GM19455 (cell line): ENCODE measurements around the gene MRPL40.
"Not testable (repeated sequence)": the region's sequence is repeated elsewhere in the genome, so short reads cannot be mapped to it uniquely, and the experiment has no call there.

Source experiments
- ATAC-seq: cut with Tn5 transposase; IDR thresholded peaks from one replicate; pipeline ENCODE4 v1.9.1; 2021; ENCODE audit not compliant: unreplicated experiment

Gene MRPL40

DNA sequence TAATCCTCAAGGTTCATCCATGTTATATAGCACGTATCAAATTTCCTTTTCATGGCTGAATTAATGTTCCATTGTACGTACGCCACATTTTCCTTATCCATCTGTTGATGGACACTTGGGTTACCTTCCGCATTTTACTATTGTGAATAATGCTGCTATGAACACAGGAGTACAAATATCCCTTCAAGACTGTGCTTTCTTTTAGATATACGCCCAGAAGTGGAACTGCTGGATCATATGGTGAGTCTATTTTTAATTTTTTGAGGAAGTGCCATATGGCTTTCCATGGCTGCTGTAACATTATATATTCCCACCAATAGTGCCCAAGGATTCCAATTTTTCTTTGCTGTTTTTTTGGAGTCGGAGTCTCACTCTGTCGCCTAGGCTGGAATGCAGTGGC, 6.0 kb downstream of the MRPL40 start:
- ATAC-seq = no peak

GRCh38 chr22:19440411-19441195, 8.3 kb downstream of the MRPL40 start:
- no peak for ATAC-seq

GRCh38 chr22:19442166-19442565, 9.8 kb downstream of the MRPL40 start:
- ATAC-seq = no peak

- ATAC-seq = no peak
These were observed 11.3 kb downstream of the MRPL40 start for GRCh38 chr22:19443544-19444211.

GRCh38 chr22:19445279-19445982, 13.1 kb downstream of the MRPL40 start:
- ATAC-seq = not testable (repeated sequence)

- no peak for ATAC-seq
These were observed 14.4 kb downstream of the MRPL40 start for GRCh38 chr22:19446603-19447329.

DNA sequence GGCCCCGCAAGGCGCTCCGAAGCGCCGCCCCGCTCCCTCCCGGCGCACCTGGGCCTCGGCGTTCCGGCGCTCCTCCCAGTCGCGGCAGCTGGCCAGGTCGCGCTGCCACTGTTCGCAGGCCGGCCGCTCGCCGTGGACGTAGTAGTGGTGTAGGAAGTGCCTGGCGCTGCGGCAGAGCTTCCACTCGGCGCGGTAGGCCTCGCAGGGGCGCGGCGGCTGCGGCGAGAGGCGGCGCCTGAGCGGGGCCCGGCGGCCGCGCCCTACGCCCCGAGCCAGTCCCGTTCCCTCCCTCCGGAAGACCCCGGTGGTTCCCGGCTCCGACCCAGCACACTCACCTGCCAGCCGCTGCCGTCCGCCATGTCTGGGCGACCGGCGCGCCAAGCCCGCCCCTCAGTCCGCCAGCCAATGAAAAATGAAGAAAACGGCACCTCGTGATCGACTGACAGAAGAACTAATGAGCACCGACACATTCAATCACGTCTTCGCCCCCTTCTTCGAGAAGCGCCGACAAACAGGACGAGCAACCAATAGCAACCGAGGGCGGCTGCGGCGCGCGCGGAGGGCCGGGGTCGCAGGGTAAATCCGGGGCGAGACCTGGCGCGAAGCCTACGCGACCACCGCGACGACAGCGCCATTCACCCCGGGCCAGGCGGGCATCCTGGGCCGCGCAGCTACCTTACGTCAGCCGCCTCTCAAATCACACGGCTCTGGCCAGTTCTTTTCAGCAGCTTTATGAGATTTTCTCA, 15.2 kb downstream of the MRPL40 start, which contains the start of gene C22orf39:
Gene C22orf39, minus strand, starts transcription at position 382 of the 746 bp plus-strand sequence. Its CDS starts 23 bp downstream, at position 359.
- ATAC-seq = peak; percentile 73

- ATAC-seq = peak; percentile 33
These were observed 15.8 kb downstream of the MRPL40 start for GRCh38 chr22:19448076-19448607.

- ATAC-seq = no peak
These were observed 16.5 kb downstream of the MRPL40 start for GRCh38 chr22:19448739-19449421.

- ATAC-seq = no peak
These were observed 17.1 kb downstream of the MRPL40 start for GRCh38 chr22:19449422-19449767.

- no peak for ATAC-seq
These were observed 18.2 kb downstream of the MRPL40 start for GRCh38 chr22:19450363-19451175.

DNA sequence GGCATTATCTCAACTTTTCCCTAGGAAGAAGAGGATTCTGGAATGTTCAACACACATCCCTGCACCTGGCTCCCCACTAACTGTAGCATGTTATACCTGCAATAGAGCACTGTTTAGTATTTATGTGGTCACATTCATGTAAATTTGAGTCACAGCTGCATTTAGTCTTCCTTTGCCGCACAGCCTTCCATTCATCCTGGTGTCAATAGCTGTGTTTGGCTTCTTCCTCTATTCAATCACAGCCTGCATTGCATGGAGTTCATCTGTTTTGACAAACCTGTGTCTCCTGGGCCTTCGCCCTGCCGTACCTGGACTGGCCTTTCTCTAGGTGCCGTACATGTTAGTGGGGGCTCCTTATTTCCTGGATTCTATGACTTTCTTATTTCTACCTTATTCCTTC, 19.2 kb downstream of the MRPL40 start:
- no peak for ATAC-seq

GRCh38 chr22:19453718-19454117, 21.4 kb downstream of the MRPL40 start:
- ATAC-seq = no peak

DNA sequence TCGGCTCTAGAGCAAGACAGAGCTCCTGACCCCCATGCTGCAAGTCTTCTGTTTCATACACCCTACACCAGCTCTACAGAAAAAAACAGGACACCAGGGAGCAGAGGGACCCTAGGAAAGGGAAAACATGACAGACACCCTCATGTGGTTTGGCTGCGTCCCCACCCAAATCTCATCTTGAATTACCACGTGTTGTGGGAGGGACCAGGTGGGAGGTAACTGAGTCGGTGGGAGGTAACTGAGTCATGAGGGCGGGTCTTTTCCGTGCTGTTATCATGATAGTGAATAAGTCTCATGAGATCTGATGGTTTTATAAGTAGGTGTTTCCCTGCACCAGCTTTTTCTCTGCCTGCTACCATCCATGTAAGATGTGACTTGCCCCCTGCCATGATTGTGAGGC, 21.8 kb downstream of the MRPL40 start:
- ATAC-seq = no peak

DNA sequence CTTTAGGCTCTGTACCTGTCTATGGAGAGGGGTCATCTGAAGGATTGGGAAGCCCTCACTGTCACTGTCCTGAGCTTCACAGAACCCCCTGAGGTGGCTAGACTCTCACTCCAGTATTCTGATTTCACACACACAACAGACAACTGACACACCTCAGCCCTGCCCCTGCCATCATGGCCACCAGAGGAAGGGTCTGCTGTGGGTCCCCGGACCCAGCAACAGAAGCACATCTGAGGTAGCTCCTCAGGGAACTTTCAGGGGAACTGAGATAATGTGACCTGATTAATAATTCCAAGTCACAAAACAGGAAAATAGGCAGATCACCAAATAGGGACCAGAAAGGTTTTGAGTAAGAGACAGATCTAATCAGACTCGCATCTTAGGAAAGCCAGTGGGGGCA, 22.7 kb downstream of the MRPL40 start:
- ATAC-seq = no peak

GRCh38 chr22:19455585-19456370, 23.4 kb downstream of the MRPL40 start:
- no peak for ATAC-seq

- ATAC-seq = no peak
These were observed 24.2 kb downstream of the MRPL40 start for GRCh38 chr22:19456541-19456940.

DNA sequence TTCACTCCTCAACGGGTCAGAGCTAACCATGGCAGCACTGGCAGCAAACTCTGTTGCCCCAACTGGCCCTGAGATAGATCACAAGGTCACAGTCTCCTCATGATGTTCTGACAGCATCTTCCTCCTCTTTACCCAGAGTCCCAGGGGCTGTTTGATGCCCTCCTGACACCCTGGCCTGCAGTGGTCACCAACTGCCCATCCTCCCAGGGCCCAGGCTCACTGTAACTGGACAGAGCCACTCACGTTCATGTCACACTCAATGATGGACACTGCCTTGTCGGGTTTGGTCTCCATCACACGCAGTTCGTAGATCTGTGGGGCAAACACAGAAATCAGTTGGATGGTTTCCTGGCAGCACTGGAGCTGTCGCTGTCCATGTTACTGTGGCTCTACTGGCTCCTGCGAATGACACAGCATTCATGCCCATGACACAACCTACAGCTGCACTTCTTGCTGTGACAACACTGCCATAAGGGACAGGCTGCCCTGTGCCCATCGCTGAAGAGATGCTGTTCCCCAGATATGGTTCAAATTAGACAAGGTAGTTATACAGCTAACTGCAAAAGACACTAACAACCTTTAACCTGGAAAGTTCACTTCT, 25.6 kb downstream of the MRPL40 start:
- ATAC-seq = no peak
